Measurements from ENCODE around the gene BMPR1B. TPM values are rescaled to one million over a fixed set of nuclear protein-coding genes. Genes with fewer than 3 reads are reported as not detected.

Gene BMPR1B
- total RNA-seq, 1 donor from 2014 or later = 9.3 TPM

- Mint-ChIP-seq H3K27me3 (no peaks in the 10 kb centered on the region), H3K27ac (no peak overlapping the region), H3K36me3 (no peaks in the 10 kb centered on the region), H3K4me3 (no peak overlapping the region), H3K4me1 (ENCODE audit: unreplicated experiment) (no peaks in the 10 kb centered on the region), H3K9me3 (no peaks in the 10 kb centered on the region)
- TF ChIP-seq CTCF (conservative IDR thresholded peaks at IDR 0.05) = no peak
- DNase-seq (ENCODE audit: extremely low spot score, unreplicated experiment) = no peak
Observed at GRCh38 chr4:95045429-95045828, 287.7 kb downstream of the BMPR1B start.

- Mint-ChIP-seq H3K27me3 (no peaks in the 10 kb centered on the region), H3K4me1 (ENCODE audit: unreplicated experiment) (peaks cover 9% of the 10 kb centered on the region), H3K4me3 (no peak overlapping the region), H3K9me3 (no peaks in the 10 kb centered on the region), H3K27ac (no peak overlapping the region), H3K36me3 (no peaks in the 10 kb centered on the region)
- no peak for TF ChIP-seq CTCF (conservative IDR thresholded peaks at IDR 0.05)
- DNase-seq (ENCODE audit: extremely low spot score, unreplicated experiment) = no peak
Observed at GRCh38 chr4:95048296-95048695, 290.5 kb downstream of the BMPR1B start.

GRCh38 chr4:95049551-95050233, 291.9 kb downstream of the BMPR1B start:
- no peaks in the 10 kb centered on the region for H3K9me3 Mint-ChIP-seq

GRCh38 chr4:95050980-95051701, 293.4 kb downstream of the BMPR1B start:
- no peaks in the 10 kb centered on the region for H3K36me3 Mint-ChIP-seq
- H3K27me3 Mint-ChIP-seq = no peaks in the 10 kb centered on the region
- peaks cover 9% of the 10 kb centered on the region for H3K4me1 Mint-ChIP-seq (ENCODE audit: unreplicated experiment)
- peak overlapping the region; percentile 66 for H3K4me3 Mint-ChIP-seq
- TF ChIP-seq CTCF (conservative IDR thresholded peaks at IDR 0.05) = no peak
- peak overlapping the region; percentile 39 for H3K27ac Mint-ChIP-seq
- H3K9me3 Mint-ChIP-seq = no peaks in the 10 kb centered on the region
- DNase-seq (ENCODE audit: extremely low spot score, unreplicated experiment) = no peak

More at GRCh38 chr4:95049551-95050233, 291.9 kb downstream of the BMPR1B start:
- no peaks in the 10 kb centered on the region for H3K36me3 Mint-ChIP-seq
- no peak for DNase-seq (ENCODE audit: extremely low spot score, unreplicated experiment)
- no peak overlapping the region for H3K27ac Mint-ChIP-seq
- no peak overlapping the region for H3K4me3 Mint-ChIP-seq
- TF ChIP-seq CTCF (conservative IDR thresholded peaks at IDR 0.05) = no peak
- no peaks in the 10 kb centered on the region for H3K27me3 Mint-ChIP-seq
- H3K4me1 Mint-ChIP-seq (ENCODE audit: unreplicated experiment) = peaks cover 9% of the 10 kb centered on the region

- H3K4me1 Mint-ChIP-seq (ENCODE audit: unreplicated experiment) = peaks cover 9% of the 10 kb centered on the region
- H3K9me3 Mint-ChIP-seq = no peaks in the 10 kb centered on the region
- peak overlapping the region; percentile 39 for H3K27ac Mint-ChIP-seq
- no peak for TF ChIP-seq CTCF (conservative IDR thresholded peaks at IDR 0.05)
- no peak for DNase-seq (ENCODE audit: extremely low spot score, unreplicated experiment)
- no peaks in the 10 kb centered on the region for H3K27me3 Mint-ChIP-seq
- no peaks in the 10 kb centered on the region for H3K36me3 Mint-ChIP-seq
- H3K4me3 Mint-ChIP-seq = peak overlapping the region; percentile 66
Observed at GRCh38 chr4:95051702-95052020, 293.9 kb downstream of the BMPR1B start.
